ENCODE results near the gene RBM8A.

The RBM8A gene

GRCh38 chr1:145901312-145902021 lies 25.8 kb downstream of the RBM8A start:
- no peak for DNase-seq (ENCODE audit: low read depth)
- H3K4me3 ChIP-seq (ENCODE audit: low read depth, low read length), result no peak overlapping the region
- no peak for TF ChIP-seq CTCF (conservative IDR thresholded peaks at IDR 0.05; ENCODE audit: low read depth, low read length)

GRCh38 chr1:145898756-145899155 lies 28.5 kb downstream of the RBM8A start:
- DNase-seq (ENCODE audit: low read depth), result no peak
- H3K4me3 ChIP-seq (ENCODE audit: low read depth, low read length), result no peak overlapping the region
- no peak for TF ChIP-seq CTCF (conservative IDR thresholded peaks at IDR 0.05; ENCODE audit: low read depth, low read length)

DNA sequence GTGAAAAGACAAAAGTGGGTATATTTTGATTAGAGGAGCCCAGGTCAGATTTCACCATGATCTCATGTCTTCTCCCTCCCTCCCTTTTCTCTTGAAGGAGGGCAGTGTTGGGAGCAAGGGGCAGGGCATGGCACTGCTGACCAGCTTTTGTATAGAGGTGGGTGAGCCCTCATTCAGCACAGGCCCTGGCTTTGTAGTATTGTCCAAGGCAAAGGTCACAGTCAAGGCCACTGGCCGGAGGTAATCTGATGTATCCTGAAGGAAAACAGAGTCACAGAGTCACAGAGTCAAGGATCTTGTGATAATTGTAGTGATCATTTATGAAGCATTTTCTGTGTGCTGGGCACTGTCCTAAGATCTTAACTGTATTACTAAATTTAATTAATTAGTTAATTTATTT lies 29.3 kb downstream of the RBM8A start:
- H3K4me3 ChIP-seq (ENCODE audit: low read depth, low read length), result no peak overlapping the region
- TF ChIP-seq CTCF (conservative IDR thresholded peaks at IDR 0.05; ENCODE audit: low read depth, low read length), result no peak
- no peak for DNase-seq (ENCODE audit: low read depth)

DNA sequence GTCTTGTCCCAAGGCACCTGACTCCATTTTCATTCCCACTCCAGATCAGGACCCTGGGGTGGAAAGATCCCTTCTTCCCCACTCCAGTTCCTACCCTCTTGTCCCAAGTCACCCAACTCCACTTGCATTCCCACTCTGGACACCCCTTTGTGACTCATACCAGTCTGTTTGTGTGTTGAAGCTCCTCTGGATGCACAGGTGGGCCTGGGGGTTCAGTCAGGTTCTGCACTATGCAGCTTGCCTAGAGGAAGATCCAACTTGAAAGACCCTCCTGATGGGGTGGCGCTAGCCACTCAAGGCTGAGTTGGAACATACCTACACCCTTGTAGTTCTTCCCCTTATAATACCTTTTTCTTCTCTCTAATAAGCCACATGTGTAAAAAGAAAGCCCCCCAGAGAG lies 31.8 kb downstream of the RBM8A start:
- no peak overlapping the region for H3K4me3 ChIP-seq (ENCODE audit: low read depth, low read length)
- DNase-seq (ENCODE audit: low read depth), result no peak
- no peak for TF ChIP-seq CTCF (conservative IDR thresholded peaks at IDR 0.05; ENCODE audit: low read depth, low read length)

GRCh38 chr1:145893306-145894055 lies 33.8 kb downstream of the RBM8A start:
- TF ChIP-seq CTCF (conservative IDR thresholded peaks at IDR 0.05; ENCODE audit: low read depth, low read length), result no peak
- no peak overlapping the region for H3K4me3 ChIP-seq (ENCODE audit: low read depth, low read length)
- no peak for DNase-seq (ENCODE audit: low read depth)

DNA sequence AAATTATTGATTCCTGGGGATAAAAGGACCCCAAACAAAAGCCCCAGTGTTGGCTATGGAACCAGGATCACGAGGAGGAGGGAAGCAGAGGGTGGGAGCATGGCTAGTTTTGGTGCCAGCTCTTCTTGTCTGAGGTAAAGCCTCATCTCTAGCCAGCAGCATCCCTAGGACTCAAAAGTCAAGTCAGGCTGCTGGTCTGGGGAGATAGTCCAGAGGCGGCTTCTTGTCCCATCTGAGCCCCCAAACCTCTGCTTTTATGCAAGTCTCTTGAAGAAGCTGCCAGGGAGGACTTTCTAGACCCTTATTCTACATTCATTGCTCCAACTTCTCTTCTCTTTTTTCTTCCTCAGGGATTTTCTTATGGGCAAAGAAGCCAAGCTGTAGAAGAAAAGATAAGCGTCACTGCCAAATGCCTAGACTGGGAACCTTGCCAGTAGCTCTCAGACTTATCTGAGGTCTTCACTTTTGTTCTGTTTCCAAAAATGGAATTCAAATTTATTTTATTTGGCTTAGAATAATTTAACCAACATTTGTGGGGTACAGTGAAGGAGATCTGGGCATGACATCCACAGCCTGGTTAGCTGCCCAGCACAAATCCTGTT lies 34.7 kb downstream of the RBM8A start:
- DNase-seq (ENCODE audit: low read depth), result peak; percentile 69
- no peak for TF ChIP-seq CTCF (conservative IDR thresholded peaks at IDR 0.05; ENCODE audit: low read depth, low read length)
- no peak overlapping the region for H3K4me3 ChIP-seq (ENCODE audit: low read depth, low read length)

All from choroid plexus epithelial cell (primary cell).